Calu3 (cell line): Measurements from ENCODE around the gene UBE2F. TPM values are rescaled to one million over a fixed set of nuclear protein-coding genes. Genes with fewer than 3 reads are reported as not detected.
"Not testable (repeated sequence)": the region's sequence is repeated elsewhere in the genome, so short reads cannot be mapped to it uniquely, and the experiment has no call there.

Experiments
- BruUV-seq: library from RNA; stranded (reverse); fragments of 400-500 nt; replicated peaks from 2 replicates; lab custom pipeline; 2021; lab: Mats Ljungman, UMichigan
- CTCF ChIA-PET: fragments of 300-600 bp; sonication (Branson Sonifier 250); formaldehyde crosslinking; loops from one replicate; lab custom pipeline; 2022; ENCODE audit warnings: antibody characterized with exemption; lab: Charles Lee
- DNase-seq: peaks from one replicate; pipeline ENCODE4 v3.0.0; 2022
- H3K27ac Mint-ChIP-seq: one replicate; pipeline ENCODE4 v1.8.0; 2022; ENCODE audit warnings: mixed read lengths; ENCODE audit not compliant: unreplicated experiment
- H3K27me3 Mint-ChIP-seq: one replicate; pipeline ENCODE4 v1.8.0; 2022; ENCODE audit warnings: mixed read lengths; ENCODE audit not compliant: unreplicated experiment
- H3K36me3 Mint-ChIP-seq: one replicate; pipeline ENCODE4 v1.8.0; 2022; ENCODE audit warnings: mild to moderate bottlenecking, moderate library complexity, mixed read lengths; ENCODE audit not compliant: insufficient read depth, unreplicated experiment
- H3K4me1 Mint-ChIP-seq: one replicate; pipeline ENCODE4 v1.8.0; 2022; ENCODE audit warnings: mild to moderate bottlenecking, low read depth, mixed read lengths; ENCODE audit not compliant: unreplicated experiment
- H3K4me3 Mint-ChIP-seq: one replicate; pipeline ENCODE4 v1.8.0; 2022; ENCODE audit warnings: mild to moderate bottlenecking, low read depth, moderate library complexity, mixed read lengths; ENCODE audit not compliant: unreplicated experiment
- H3K9me3 Mint-ChIP-seq: one replicate; pipeline ENCODE4 v1.8.0; 2022; ENCODE audit warnings: low read depth, mixed read lengths; ENCODE audit not compliant: unreplicated experiment
- intact Hi-C: fragments of 100-400 bp; cut with micrococcal nuclease; formaldehyde crosslinking; loops from one replicate; pipeline ENCODE4 v1.10.0; 2022; ENCODE audit not compliant: unreplicated experiment
- total RNA-seq: library from RNA; stranded (reverse); gene quantifications from 2 replicates; pipeline ENCODE4 v1.2.3, GENCODE V29; 2022
- TF ChIP-seq, protein P1 (sequence below): fragments of 200-600 bp; IDR thresholded peaks from one replicate; pipeline ENCODE4 v1.8.0; 2022; ENCODE audit warnings: antibody characterized with exemption; ENCODE audit not compliant: unreplicated experiment

Gene UBE2F
- total RNA-seq, 1 experiment from 2014 or later = 40.1 TPM

DNA sequence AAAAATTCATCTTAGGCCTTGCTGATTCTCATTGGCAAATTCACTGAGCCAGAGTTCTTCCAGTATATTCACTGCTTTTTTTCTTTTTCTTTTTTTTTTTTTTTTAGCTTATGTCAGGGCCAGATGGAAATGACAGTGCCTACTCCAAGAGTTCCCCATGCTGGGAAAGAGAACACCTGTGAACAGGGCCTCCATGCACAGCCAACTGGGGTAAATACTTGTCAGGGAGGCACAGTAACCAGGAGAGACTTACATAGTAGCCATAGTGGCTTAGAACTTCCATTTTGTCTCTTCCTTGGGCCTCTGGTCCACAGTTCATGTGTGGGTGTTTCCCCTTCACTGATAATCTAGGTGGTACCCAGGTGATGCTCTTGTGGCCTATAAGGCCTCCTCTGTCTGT, 78.8 kb downstream of the UBE2F start:
- no peak for DNase-seq
- Mint-ChIP-seq H3K4me3 (no peak overlapping the region), H3K36me3 (peaks cover 10% of the 10 kb centered on the region), H3K9me3 (no peaks in the 10 kb centered on the region), H3K27ac (no peak overlapping the region), H3K4me1 (no peaks in the 10 kb centered on the region), H3K27me3 (no peaks in the 10 kb centered on the region)
- CTCF ChIA-PET = no interaction called here
- TF ChIP-seq, protein P1, sequence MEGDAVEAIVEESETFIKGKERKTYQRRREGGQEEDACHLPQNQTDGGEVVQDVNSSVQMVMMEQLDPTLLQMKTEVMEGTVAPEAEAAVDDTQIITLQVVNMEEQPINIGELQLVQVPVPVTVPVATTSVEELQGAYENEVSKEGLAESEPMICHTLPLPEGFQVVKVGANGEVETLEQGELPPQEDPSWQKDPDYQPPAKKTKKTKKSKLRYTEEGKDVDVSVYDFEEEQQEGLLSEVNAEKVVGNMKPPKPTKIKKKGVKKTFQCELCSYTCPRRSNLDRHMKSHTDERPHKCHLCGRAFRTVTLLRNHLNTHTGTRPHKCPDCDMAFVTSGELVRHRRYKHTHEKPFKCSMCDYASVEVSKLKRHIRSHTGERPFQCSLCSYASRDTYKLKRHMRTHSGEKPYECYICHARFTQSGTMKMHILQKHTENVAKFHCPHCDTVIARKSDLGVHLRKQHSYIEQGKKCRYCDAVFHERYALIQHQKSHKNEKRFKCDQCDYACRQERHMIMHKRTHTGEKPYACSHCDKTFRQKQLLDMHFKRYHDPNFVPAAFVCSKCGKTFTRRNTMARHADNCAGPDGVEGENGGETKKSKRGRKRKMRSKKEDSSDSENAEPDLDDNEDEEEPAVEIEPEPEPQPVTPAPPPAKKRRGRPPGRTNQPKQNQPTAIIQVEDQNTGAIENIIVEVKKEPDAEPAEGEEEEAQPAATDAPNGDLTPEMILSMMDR = no peak
- intact Hi-C loops = no loop called here
- no TSS peak for BruUV-seq

DNA sequence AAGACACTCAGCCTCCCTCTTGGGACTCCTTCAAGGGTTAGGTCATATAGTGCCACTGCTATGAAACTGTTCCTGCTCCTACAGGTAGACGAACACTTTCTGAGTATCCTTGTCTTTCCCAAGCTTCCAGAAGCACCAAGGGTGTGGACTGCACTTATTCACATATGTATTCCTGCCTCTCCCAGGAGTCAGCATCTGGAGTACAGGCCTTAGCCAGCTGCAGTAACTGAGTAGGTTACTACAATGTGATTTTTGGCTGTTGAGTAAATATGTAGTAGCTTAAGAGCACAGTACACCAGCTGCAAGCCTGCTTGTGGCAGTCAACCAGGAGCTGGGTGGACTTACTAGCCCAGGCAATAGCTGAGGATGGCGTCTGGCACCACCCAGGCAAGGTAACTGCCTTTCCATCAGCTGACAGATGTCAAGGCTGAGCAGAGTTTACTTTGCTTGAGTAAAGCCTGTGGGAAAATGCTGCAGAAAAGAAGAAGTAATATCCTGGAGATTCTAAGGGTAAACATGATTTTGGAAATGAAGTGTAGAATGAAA, 80.0 kb downstream of the UBE2F start:
- no TSS peak for BruUV-seq
- H3K27me3 Mint-ChIP-seq = no peaks in the 10 kb centered on the region
- CTCF ChIA-PET = no interaction called here
- intact Hi-C loops = no loop called here
- H3K4me3 Mint-ChIP-seq = no peak overlapping the region
- TF ChIP-seq, protein P1 = no peak
- no peak for DNase-seq
- H3K4me1 Mint-ChIP-seq = no peaks in the 10 kb centered on the region
- H3K9me3 Mint-ChIP-seq = no peaks in the 10 kb centered on the region
- H3K27ac Mint-ChIP-seq = no peak overlapping the region
- peaks cover 10% of the 10 kb centered on the region for H3K36me3 Mint-ChIP-seq

DNA sequence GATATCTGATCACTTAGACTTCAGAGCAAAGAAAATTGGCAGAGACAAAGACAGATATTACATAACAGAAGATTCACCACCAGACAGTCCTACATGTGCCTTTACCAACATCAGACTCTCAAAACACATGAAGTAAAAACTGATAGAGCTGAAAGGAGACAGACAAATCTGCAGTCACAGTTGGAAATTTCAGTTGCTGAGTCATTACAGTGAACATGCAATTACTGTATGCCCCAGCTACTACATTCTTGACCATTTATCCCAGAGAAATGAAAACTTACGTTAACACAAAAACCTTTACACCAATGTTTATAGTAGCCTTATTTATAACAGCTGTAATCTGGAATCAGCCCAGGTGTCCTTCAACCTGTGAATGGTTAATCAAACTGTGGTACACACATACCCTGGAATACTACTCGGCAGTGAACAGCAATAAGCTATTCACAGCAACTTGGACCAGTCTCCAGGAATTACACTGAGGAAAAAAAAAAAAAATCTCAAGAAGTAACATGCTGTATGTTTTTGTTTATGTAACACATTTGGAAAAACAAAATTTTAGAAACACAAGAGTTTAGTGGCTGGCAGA, 86.5 kb downstream of the UBE2F start:
- Mint-ChIP-seq H3K36me3 (no peaks in the 10 kb centered on the region), H3K27ac (no peak overlapping the region), H3K4me1 (no peaks in the 10 kb centered on the region), H3K27me3 (peaks cover 11% of the 10 kb centered on the region), H3K9me3 (no peaks in the 10 kb centered on the region), H3K4me3 (no peak overlapping the region)
- CTCF ChIA-PET = interaction anchor here (0.7 kb wide), 1 partner anchor 64 kb away, joined by 3 read pairs; no protein-coding TSS in a partner anchor
- DNase-seq = no peak
- intact Hi-C loops = no loop called here
- BruUV-seq = no TSS peak
- TF ChIP-seq, protein P1 = no peak

DNA sequence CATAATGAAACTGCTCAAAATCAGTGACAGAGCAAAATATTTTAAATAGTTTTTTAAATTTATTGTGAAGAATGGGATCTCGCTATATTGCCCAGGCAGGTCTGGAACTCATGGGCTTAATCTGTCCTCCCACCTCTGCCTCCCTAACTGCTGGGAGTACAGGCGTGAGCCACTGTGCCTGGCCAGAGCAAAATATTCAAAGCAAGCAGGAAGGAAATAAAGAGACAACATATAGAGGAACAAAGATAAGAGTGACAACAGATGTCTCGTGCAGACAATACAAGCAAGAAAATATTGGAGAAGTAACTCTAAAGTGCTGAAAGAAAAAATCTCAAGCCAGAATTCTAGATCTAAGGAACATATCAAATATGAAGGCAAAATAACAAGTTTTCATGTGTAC, 89.0 kb downstream of the UBE2F start:
- H3K9me3 Mint-ChIP-seq = no peaks in the 10 kb centered on the region
- H3K4me1 Mint-ChIP-seq = peaks cover 17% of the 10 kb centered on the region
- BruUV-seq = no TSS peak
- no peak for DNase-seq
- TF ChIP-seq, protein P1 = no peak
- no peak overlapping the region for H3K27ac Mint-ChIP-seq
- CTCF ChIA-PET = no interaction called here
- no peak overlapping the region for H3K4me3 Mint-ChIP-seq
- peaks cover 12% of the 10 kb centered on the region for H3K36me3 Mint-ChIP-seq
- intact Hi-C loops = no loop called here
- H3K27me3 Mint-ChIP-seq = peaks cover 11% of the 10 kb centered on the region

DNA sequence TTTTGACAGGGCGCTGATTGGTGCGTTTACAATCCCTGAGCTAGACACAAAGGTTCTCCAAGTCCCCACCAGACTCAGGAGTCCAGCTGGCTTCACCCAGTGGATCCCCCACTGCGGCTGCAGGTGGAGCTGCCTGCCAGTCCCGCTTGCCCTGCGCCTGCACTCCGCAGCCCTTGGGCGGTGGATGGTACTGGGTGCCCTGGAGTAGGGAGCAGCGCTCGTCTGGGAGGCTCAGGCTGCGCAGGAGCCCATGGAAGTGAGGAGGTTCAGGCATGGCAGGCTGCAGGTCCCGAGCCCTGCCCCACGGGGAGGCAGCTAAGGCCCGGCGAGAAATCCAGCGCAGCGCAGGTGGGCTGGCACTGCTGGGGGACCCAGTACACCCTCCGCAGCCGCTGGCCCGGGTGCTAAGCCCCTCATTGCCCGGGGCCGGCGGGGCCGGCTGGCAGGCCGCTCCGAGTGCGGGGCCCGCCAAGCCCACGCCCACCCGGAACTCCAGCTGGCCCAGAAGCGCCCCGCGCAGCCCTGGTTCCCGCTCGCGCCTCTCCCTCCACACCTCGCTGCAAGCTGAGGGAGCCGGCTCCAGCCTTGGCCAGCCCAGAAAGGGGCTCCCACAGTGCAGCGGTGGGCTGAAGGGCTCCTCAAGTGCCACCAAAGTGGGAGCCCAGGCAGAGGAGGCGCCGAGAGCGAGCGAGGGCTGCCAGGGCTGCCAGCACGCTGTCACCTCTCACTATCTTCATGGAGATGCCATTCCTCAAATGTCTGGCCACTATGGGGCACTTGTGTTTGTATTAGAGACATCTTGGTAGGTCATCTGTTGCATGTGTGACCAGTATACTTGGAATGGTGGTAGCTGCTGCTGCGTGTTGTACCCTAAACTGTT, 91.1 kb downstream of the UBE2F start:
- BruUV-seq, DNase-seq, H3K9me3 Mint-ChIP-seq, intact Hi-C loops, H3K27ac Mint-ChIP-seq, H3K4me3 Mint-ChIP-seq, CTCF ChIA-PET: not testable (repeated sequence)
- H3K4me1 Mint-ChIP-seq = peaks cover 28% of the 10 kb centered on the region
- H3K27me3 Mint-ChIP-seq = peaks cover 11% of the 10 kb centered on the region
- peaks cover 24% of the 10 kb centered on the region for H3K36me3 Mint-ChIP-seq
